COR-L47 (cell line): ENCODE results near the gene IGSF23.
A peak's percentile ranks its signal among the peaks of the same experiment; 100 is the strongest.
"Not testable (repeated sequence)": the region's sequence is repeated elsewhere in the genome, so short reads cannot be mapped to it uniquely, and the experiment has no call there.

Experiments
- DNase-seq: peaks from one replicate; lab custom pipeline; 2025; lab: John Stamatoyannopoulos, UW

The IGSF23 gene

DNA sequence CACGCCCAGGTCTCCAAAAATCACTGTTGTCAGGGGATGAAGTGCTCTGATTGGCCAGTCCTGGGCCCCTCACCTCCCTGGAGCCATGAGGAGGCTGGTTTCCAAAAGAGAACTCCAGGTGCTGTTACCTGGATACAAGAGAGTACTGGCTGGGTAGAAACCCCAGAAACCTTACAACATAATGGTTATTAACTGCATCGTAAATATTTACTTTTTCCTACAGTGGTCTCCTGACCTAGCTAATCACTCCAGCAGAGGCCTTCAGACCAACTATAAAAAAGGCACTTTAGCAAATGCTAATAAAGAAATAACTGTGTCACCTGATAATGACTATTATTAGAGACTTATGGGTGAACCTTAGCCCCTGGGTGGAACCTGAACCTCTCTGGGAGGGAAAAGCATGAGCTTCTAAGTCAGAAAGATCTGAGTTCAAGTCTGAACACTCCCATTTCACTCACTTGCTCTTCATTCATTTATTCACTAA lies 1.5 kb upstream of the IGSF23 start:
- DNase-seq, result peak; percentile 68

DNA sequence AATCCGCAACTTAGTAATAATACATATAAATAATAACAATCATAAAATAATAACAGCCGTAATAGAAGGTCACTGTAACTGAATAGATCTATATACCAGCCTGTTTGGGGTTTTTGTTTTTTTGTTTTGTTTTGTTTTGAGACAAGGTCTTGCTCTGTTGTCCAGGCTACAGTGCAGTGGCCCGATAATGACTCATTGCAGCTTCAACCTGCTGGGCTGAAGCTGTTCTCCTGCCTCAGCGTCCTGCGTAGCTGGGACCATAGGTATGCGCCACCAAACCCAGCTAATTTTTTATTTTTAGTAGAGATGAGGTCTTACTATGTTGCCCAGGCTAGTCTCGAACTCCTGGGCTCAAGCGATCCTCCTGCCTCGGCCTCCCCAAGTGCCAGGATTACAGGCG lies 950 bp downstream of the IGSF23 start:
- no peak for DNase-seq

GRCh38 chr19:44615863-44616247 lies 2.5 kb downstream of the IGSF23 start:
- DNase-seq, result no peak

DNA sequence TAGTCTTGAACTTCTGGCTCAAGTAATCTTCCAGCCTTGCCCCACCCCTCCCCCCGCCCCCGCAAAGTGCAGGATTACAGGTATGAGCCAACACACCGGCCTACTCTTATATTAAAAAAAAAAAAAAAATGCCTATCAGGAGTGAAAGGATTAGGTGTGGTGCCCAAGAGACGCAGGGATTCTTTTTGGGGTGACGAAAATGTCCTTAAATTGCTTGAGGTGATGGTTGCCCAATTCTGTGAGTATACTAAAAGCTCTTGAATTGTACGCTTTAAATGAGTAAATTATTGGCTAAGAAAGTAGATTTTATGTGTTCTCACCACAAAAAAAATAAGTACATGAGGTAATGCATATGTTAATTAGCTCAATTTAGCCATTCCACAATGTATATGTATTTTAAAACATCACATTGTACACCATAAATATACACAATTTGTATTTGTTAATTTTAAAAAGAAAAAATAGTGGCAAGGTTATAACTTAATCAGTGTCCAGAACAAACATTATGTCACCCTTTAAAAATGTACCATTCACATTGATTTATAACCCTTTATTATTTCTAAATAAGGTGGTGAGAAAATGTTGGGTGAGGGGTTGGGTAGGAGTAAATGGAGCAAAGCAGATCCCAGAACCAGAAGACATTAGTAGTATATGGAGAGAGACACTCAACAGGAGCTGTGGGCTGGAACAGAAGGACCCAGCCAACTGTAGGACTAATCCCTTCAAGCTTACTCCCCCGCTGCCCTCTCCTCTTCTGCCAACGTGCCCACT lies 3.9 kb downstream of the IGSF23 start:
- no peak for DNase-seq

GRCh38 chr19:44618640-44619357 lies 5.4 kb downstream of the IGSF23 start:
- DNase-seq, result no peak

GRCh38 chr19:44620667-44621066 lies 7.3 kb downstream of the IGSF23 start:
- DNase-seq, result no peak

DNA sequence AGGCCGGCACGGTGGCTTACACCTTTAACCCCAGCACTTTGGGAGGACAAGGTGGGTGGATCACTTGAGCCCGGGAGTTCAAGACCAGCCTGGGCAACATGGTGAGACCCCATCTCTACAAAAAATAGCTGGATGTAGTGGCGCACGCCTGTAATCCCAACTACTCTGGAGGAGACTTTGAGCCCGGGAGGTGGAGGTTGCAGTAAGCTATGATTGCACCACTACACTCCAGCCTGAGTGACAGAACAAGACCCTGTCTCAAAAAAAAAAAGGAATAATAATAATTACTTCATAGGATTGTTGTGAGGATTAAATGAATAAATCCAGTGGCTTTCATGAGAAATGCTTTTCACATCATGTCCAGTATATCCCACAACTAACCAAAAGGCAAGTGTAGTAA lies 8.0 kb downstream of the IGSF23 start:
- DNase-seq, result no peak

DNA sequence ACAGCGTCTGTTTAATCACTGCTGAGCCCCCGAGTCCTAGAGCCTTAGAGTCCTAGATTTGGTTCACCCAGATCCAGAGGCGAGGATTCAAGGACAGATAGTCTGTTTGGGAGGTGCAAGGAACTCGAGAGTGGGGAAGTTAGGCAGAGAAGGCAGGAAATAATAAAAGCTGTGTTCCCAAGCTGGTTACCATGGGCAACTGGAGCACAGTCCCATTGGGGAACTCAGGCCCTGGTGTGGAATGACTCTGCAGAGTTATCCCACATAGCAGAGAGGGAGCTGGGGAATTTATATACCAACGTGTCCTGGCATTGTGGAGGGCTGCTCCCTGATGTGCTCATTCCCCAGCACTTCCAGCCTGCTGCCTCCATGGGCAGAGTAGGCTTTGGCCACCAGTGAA lies 9.7 kb downstream of the IGSF23 start:
- no peak for DNase-seq

- DNase-seq, result no peak
Observed at GRCh38 chr19:44623626-44624025, 10.3 kb downstream of the IGSF23 start.

DNA sequence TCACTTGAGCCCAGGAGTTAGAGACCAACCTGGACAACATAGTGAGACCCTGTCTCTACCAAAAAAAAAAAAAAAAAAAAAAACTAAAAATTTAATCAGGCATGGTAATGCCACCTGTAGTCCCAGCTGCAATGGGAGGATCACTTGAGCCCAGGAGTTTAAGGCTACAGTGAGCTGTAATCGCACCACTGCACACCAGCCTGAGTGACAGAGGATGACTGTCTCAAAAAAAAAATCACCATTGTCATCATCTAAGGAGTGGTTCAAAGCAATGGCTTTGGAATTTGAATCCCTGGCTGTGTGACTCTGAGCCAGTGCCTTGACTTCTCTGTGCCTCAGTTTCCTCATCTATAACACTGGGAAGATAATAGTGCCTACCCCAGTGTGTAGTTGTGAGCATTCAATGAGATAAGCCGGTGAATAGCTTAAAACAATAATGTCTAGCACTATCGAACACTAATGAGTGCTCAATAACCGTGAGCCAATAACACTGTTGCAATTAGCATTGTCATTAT lies 11.5 kb downstream of the IGSF23 start:
- no peak for DNase-seq

GRCh38 chr19:44625637-44626036 lies 12.3 kb downstream of the IGSF23 start:
- DNase-seq, result not testable (repeated sequence)

DNA sequence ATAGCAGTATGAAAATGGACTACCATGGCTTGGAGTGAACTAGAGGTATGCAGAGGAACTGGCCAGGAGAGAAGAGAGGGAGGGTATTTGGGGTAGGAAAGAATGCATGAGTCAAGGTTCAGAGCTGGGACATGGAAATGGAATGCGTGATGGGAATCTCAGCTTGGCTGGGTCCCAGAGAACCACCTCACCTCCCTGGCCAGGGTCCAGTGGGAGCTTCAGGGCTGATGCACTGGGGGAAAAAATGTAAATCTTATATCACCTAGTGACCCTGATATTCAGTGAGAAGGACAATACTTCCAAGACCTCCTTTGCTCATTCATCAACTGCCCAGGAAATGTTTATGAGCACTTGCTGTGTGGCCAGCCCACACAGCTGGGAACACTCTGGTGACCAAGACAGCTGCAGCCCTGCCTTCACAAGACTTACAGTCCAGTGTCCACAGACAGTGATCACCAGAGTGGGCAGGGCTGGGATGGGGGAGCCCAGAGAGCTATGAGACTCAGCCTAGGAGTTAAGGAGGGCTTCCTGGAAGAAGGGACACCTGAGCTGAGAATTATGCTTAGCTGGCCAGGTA lies 12.8 kb downstream of the IGSF23 start:
- no peak for DNase-seq

GRCh38 chr19:44627631-44628030 lies 14.3 kb downstream of the IGSF23 start:
- no peak for DNase-seq

GRCh38 chr19:44628793-44629192 lies 15.4 kb downstream of the IGSF23 start:
- no peak for DNase-seq

DNA sequence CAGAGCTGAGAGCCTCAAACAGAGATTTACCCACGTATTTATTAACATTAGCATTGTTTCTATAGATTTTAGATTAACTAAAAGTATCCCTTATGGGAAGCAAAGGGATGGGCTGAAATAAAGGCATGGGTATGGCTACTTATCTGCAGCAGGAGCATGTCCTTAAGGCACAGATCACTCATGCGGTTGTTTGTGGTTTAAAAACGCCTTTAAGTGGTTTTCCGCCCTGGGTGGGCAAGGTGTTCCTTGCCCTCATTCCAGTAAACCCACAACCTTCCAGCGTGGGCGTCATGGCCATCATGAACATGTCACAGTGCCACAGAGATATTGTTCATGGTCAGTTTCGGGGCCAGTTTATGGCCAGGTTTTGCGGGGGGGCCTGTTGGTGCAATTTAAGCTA lies 18.2 kb downstream of the IGSF23 start:
- DNase-seq, result not testable (repeated sequence)

- DNase-seq, result not testable (repeated sequence)
Observed at GRCh38 chr19:44634058-44634457, 20.7 kb downstream of the IGSF23 start.

- DNase-seq, result no peak
Observed at GRCh38 chr19:44634785-44635184, 21.4 kb downstream of the IGSF23 start.

DNA sequence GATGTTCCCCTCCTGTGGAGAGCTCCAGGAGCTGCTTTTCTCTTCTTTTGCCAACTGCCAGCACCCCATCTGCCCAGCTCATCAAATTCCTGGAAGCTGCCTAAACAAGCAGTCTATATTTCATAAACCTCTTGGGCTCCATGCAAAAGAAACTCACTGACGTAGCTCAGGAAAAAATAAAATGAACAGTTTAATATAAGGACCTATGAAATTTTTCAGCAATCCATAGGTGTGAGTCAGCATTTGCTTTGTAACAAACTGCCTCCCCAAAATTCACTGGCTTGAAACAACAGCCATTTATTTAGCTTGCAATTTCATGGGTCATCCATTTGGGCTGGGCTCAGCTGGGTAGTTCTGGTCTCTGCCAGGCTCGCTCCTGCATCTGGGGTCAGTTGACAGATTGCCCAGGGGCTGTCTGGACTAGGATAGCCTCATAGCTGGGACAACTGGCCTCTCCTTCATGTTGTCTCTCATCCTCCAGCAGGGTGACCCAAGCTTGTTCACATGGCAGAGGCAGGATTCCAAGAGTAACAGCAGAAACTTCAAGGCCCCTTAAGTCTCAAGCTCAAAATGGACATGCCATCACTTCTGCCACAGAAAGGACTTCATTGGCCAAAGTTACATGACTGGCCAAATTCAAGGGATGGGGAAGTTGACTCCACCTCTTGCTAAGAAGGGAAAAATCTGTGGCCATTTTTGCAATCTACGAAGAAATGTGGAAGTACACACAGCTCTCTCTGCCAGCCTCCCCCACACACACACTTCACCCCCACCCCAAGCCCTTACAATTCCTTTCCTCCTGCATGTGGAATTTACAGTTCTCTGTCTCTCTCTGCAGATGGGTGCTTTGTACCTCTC lies 22.4 kb downstream of the IGSF23 start:
- no peak for DNase-seq

GRCh38 chr19:44636439-44637389 lies 23.4 kb downstream of the IGSF23 start:
- DNase-seq, result no peak

GRCh38 chr19:44637390-44637764 lies 24.0 kb downstream of the IGSF23 start:
- DNase-seq, result no peak

DNA sequence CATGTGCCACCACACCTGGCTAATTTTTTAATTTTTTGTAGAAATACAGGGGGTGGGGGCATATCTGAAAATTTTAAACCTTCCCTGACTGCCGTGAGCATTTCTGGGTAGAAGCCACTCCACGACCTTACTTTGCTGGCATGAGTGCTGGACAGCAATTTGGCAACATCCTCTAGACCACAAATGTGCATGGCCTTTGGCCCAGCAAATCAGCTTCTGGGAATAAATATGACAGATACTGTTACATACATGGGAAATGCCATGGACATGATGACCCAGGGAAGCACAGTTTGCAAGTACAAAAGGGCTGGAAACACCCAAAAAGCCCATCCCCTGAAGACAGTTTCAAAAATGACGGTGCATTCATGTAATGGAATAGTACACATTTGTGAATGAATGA lies 27.2 kb downstream of the IGSF23 start:
- DNase-seq, result no peak
